Chondrocyte (in vitro differentiated cells): ENCODE data around the gene NLRP12. TPM values are rescaled to one million over a fixed set of nuclear protein-coding genes. Genes with fewer than 3 reads are reported as not detected.
"Not testable (repeated sequence)": the region's sequence is repeated elsewhere in the genome, so short reads cannot be mapped to it uniquely, and the experiment has no call there.

Experiments used
- DNase-seq: peaks from one replicate; pipeline ENCODE4 v3.0.0; 2021; ENCODE audit warnings: mixed read lengths, low spot score
- H3K27ac Mint-ChIP-seq: one replicate; pipeline ENCODE4 v1.8.0; 2021; ENCODE audit warnings: mild to moderate bottlenecking, moderate library complexity, mixed read lengths; ENCODE audit not compliant: unreplicated experiment
- H3K27me3 Mint-ChIP-seq: 2 replicates; pipeline ENCODE4 v1.8.0; 2021; ENCODE audit warnings: low read depth, mixed read lengths
- H3K36me3 Mint-ChIP-seq: 2 replicates; pipeline ENCODE4 v1.8.0; 2021; ENCODE audit warnings: low read depth, mixed read lengths
- H3K4me1 Mint-ChIP-seq: 2 replicates; pipeline ENCODE4 v1.8.0; 2021; ENCODE audit warnings: low read depth, mild to moderate bottlenecking, mixed read lengths
- H3K4me3 Mint-ChIP-seq: one replicate; pipeline ENCODE4 v1.8.0; 2021; ENCODE audit warnings: mild to moderate bottlenecking, moderate library complexity, mixed read lengths; ENCODE audit not compliant: unreplicated experiment
- H3K9me3 Mint-ChIP-seq: 2 replicates; pipeline ENCODE4 v1.8.0; 2021; ENCODE audit warnings: low read depth, mixed read lengths
- total RNA-seq: library from RNA; stranded (reverse); gene quantifications from 3 replicates; pipeline ENCODE4 v1.2.1, GENCODE V29; 2021
- TF ChIP-seq, protein P1 (sequence below): fragments of 200-600 bp; sonication (generic); IDR thresholded peaks from 2 replicates; pipeline ENCODE4 v1.5.0; 2021; ENCODE audit warnings: antibody characterized with exemption, mild to moderate bottlenecking, moderate library complexity

The NLRP12 gene
- total RNA-seq, 1 donor from 2014 or later, result not detected

- H3K9me3 Mint-ChIP-seq, result peaks cover 13% of the 10 kb centered on the region
- H3K36me3 Mint-ChIP-seq, result no peaks in the 10 kb centered on the region
- H3K27ac Mint-ChIP-seq, result no peak overlapping the region
- TF ChIP-seq, protein P1, sequence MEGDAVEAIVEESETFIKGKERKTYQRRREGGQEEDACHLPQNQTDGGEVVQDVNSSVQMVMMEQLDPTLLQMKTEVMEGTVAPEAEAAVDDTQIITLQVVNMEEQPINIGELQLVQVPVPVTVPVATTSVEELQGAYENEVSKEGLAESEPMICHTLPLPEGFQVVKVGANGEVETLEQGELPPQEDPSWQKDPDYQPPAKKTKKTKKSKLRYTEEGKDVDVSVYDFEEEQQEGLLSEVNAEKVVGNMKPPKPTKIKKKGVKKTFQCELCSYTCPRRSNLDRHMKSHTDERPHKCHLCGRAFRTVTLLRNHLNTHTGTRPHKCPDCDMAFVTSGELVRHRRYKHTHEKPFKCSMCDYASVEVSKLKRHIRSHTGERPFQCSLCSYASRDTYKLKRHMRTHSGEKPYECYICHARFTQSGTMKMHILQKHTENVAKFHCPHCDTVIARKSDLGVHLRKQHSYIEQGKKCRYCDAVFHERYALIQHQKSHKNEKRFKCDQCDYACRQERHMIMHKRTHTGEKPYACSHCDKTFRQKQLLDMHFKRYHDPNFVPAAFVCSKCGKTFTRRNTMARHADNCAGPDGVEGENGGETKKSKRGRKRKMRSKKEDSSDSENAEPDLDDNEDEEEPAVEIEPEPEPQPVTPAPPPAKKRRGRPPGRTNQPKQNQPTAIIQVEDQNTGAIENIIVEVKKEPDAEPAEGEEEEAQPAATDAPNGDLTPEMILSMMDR, result no peak
- H3K4me1 Mint-ChIP-seq, result no peaks in the 10 kb centered on the region
- DNase-seq, result no peak
- H3K4me3 Mint-ChIP-seq, result no peak overlapping the region
- no peaks in the 10 kb centered on the region for H3K27me3 Mint-ChIP-seq
Measured at GRCh38 chr19:53786744-53787143, 37.4 kb downstream of the NLRP12 start.

GRCh38 chr19:53785196-53785889, 38.8 kb downstream of the NLRP12 start:
- DNase-seq, result no peak
- Mint-ChIP-seq H3K4me1 (no peaks in the 10 kb centered on the region), H3K9me3 (peaks cover 16% of the 10 kb centered on the region), H3K4me3 (no peak overlapping the region), H3K36me3 (no peaks in the 10 kb centered on the region), H3K27ac (no peak overlapping the region), H3K27me3 (no peaks in the 10 kb centered on the region)
- TF ChIP-seq, protein P1, result no peak

DNA sequence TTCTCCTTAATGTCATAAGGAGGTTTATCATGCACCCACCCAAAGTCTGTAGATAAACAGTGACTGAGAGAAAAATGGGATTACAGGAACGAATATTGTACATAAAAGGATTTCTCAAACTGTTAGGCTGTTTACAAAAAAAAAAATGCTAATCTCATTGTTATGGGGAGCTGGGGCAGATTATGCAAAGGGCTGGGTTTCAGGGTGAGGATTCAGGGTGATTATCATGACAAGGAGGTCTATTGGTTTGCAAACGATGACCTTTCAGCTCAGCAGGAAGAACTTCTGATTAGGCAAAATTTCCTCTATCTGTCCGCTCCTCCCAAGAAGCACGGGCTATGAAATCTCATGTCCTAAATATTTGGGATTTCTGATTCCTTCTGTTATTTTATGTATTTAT, 41.4 kb downstream of the NLRP12 start:
- DNase-seq, result no peak
- no peaks in the 10 kb centered on the region for H3K4me1 Mint-ChIP-seq
- no peak overlapping the region for H3K27ac Mint-ChIP-seq
- H3K9me3 Mint-ChIP-seq, result peaks cover 16% of the 10 kb centered on the region
- TF ChIP-seq, protein P1, result no peak
- no peaks in the 10 kb centered on the region for H3K36me3 Mint-ChIP-seq
- no peaks in the 10 kb centered on the region for H3K27me3 Mint-ChIP-seq
- no peak overlapping the region for H3K4me3 Mint-ChIP-seq

DNA sequence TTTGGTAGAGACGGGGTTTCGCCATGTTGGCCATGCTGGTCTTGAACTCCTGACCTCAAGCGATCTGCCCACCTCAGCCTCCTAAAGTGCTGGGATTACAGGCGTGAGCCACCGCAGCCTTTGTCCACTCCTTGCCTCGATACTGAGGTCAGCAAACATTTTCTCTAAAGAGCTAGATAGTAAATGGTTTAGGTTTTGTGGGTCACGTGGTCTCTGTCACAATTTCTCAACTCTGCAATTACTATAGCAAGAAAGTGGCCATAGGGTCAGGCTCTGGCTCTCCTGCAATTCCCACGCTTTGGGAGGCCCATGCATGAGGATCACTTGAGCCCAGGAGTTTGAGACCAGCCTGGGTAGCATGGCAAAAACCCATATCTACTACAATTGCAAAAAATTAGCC, 42.8 kb downstream of the NLRP12 start:
- not testable (repeated sequence) for H3K36me3 Mint-ChIP-seq, H3K27me3 Mint-ChIP-seq, DNase-seq, H3K4me3 Mint-ChIP-seq, H3K27ac Mint-ChIP-seq, H3K4me1 Mint-ChIP-seq
- peaks cover 14% of the 10 kb centered on the region for H3K9me3 Mint-ChIP-seq

DNA sequence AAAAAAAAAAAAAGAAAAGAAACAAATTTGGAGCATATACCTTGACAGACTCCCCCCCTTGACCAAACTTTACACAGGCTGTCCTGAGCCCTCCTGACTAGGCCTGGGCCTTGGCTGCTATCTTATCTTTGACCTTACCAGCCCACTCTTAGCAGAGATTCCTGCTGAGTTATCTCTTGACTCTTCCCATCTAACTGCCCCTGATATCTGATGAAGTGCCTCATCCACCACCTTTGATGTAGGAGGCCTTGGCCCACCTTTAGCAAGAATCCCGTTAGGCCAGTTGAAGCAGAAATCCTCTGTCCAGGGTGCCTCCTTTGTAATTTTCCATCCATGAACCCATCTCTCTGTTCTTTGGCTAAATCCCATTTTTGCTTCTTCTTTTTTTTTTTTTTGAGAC, 43.6 kb downstream of the NLRP12 start:
- no peaks in the 10 kb centered on the region for H3K36me3 Mint-ChIP-seq
- no peak overlapping the region for H3K4me3 Mint-ChIP-seq
- no peaks in the 10 kb centered on the region for H3K4me1 Mint-ChIP-seq
- DNase-seq, result no peak
- H3K27ac Mint-ChIP-seq, result no peak overlapping the region
- TF ChIP-seq, protein P1, result no peak
- no peaks in the 10 kb centered on the region for H3K27me3 Mint-ChIP-seq
- peaks cover 13% of the 10 kb centered on the region for H3K9me3 Mint-ChIP-seq

GRCh38 chr19:53775524-53775923, 48.6 kb downstream of the NLRP12 start:
- TF ChIP-seq, protein P1, result no peak
- Mint-ChIP-seq H3K36me3 (no peaks in the 10 kb centered on the region), H3K27me3 (peaks cover 2% of the 10 kb centered on the region), H3K4me3 (no peak overlapping the region), H3K4me1 (peaks cover 2% of the 10 kb centered on the region), H3K27ac (no peak overlapping the region), H3K9me3 (peaks cover 2% of the 10 kb centered on the region)
- DNase-seq, result no peak

- DNase-seq, H3K27ac Mint-ChIP-seq, H3K4me3 Mint-ChIP-seq, H3K9me3 Mint-ChIP-seq, H3K36me3 Mint-ChIP-seq, H3K4me1 Mint-ChIP-seq, H3K27me3 Mint-ChIP-seq: not testable (repeated sequence)
Measured at GRCh38 chr19:53774491-53774890, 49.6 kb downstream of the NLRP12 start.
